ENCODE data around the gene ROCK1.
"Not testable (repeated sequence)": the region's sequence is repeated elsewhere in the genome, so short reads cannot be mapped to it uniquely, and the experiment has no call there.

Gene ROCK1

DNA sequence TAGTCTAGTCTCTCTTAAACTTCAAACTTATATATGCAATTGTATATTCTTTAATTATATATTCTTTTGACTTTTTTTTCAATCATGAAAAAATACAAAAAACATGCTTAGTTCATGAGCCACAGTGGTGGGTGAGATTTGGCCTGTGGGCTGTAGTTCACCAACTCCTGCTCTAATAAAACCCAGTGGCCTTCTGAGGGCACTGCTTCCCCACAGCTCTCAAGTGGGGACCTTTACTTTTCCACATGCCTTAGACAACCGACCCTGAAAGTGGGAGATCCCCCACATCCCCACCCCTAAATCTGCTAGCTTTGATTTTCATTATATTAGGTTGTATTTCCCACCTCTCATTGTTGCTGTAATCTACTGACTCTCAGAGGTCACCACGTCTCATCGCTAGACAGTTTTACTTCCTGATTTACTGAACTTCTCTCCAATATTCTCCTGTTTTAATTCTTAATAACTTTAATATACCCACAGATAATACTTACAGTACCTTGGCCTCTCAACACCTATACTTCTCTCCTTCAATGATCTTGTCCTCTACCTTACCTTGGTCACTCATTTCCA, 57.3 kb downstream of the ROCK1 start:
- no peak for DNase-seq (ENCODE audit: low read depth in 2 of 2)

DNA sequence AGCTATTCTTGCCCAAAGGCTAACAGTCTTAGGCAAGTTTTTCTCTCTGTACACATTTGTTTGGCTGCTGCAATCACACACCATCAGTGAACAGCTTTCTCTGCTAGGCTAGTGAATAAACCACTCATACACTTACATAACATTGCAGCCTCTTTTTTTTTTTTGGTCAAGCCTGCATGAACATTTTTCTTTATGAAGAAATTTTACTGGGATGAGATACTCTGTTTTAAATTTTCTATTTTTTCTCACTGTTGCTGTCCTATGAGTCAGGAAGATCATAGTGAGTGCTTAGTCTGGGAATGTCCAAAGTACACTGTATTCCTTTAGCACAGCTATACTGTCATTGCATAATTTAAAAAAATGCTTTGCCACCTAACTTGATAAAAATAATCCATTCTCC, 58.5 kb downstream of the ROCK1 start:
- DNase-seq (ENCODE audit: low read depth in 2 of 2): no peak

- DNase-seq (ENCODE audit: low read depth in 2 of 2): no peak
Measured at GRCh38 chr18:21052385-21052784, 59.2 kb downstream of the ROCK1 start.

DNA sequence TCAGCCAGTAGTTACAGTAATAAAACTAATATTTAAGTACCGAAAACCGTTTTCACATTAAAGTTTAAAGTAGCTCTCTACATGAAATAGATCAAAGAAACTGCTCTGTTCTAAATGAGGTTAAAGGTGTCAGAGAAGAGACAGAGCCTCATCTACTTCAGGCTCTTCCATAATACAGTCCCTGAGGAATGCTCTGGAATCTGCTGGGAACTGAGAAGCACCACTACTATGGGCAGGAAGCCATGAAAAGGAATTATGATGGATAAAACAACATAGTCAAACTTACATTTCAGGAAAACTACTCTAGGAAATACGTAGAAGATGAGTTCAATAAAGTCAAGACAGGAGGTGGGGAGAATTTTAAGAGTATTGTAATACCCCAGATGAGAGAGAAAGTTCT, 60.0 kb downstream of the ROCK1 start:
- DNase-seq (ENCODE audit: low read depth in 2 of 2): no peak

DNA sequence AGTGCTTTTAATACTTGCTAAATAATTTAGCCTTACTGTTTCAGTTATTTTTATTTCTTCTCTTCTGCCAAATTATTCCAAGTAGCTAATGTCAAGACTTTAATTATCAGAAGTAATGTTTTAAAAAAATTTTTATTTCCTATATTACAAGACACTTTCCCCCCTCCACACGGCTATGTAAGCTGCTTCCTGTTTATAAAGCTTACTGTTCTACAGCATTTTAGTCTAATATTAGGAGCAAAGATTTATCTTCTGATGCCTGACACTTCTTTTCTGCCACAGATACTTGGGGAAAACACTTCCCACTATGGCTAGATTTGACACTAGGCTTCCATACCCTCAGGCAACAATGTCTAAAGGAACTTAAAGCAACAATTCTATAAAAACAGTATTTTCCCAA, 62.3 kb downstream of the ROCK1 start:
- no peak for DNase-seq (ENCODE audit: low read depth in 2 of 2)

DNA sequence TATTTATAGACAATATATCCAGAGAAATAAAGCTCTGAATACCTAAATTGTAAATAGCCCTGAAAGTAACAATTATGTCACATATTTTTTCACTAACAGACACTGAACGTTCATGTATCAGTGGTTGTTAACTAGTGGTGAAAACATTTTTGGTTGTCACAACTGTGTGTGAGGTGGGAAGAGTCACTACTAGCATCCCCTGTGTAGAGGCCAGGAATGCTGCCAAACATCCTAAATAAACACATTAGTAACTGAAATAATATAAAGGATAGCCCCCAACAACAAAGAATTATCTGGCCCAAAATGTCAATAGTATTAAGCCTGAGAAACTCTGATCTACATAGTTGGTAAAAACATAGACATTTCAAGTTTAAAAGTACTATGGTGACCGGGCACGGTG, 64.5 kb downstream of the ROCK1 start:
- no peak for DNase-seq (ENCODE audit: low read depth in 2 of 2)

DNA sequence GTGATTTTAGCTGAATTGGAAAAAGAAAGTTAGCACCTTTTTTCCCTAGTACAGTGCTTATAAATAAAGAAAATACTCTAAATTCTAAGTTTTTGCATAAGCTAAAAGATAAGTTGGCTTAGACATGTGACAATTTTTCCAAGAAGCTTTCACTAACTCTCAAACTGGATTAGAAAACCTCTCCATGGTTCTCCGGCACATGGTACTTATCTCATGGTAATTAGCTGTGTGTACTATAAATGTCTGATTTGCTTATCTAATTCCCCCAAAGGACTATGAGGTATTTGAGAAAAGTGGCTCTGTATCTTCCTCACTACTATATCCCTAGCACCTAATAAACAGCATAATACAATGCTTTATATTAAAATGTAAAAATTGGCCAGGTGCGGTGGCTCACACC, 71.1 kb downstream of the ROCK1 start:
- DNase-seq (ENCODE audit: low read depth in 2 of 2): no peak

- no peak for DNase-seq (ENCODE audit: low read depth in 2 of 2)
Measured at GRCh38 chr18:21038201-21038600, 73.4 kb downstream of the ROCK1 start.

DNA sequence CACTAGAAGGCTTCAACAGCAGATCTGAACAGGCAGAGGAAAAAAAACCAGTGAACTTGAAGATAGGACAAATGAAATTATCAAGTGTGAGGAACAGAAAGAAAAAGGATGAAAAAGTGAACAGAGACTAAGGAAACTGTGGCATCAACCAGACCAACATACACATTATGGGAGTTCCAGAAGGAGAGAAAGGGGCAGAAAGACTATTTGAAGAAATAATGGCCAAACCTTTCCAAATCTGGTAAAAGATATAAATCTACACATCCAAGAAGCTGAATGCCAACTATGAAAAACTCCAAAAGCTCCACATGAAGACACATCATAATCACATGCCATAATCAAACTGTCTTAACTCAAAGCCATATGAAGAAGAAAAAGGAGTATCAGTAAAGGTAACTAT, 79.8 kb downstream of the ROCK1 start:
- no peak for DNase-seq (ENCODE audit: low read depth in 2 of 2)

DNA sequence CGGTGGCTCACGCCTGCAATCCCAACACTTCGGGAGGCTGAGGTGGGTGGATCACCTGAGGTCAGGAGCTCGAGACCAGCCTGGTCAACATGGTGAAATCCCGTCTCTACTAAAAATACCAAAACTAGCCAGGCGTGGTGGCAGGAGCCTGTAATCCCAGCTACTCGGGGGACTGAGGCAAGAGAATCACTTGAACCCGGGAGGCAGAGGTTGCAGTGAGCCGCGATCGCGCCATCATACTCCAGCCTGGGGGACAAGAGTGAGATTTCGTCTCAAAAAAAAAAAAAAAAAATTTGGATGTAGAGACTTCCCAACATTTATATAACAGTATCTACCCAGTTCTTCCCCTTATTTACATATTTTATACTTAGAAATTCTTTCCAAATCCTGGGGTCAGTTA, 93.4 kb downstream of the ROCK1 start:
- DNase-seq (ENCODE audit: low read depth in 2 of 2): not testable (repeated sequence)

- DNase-seq (ENCODE audit: low read depth in 2 of 2): no peak
Measured at GRCh38 chr18:21012308-21012707, 99.3 kb downstream of the ROCK1 start.

DNA sequence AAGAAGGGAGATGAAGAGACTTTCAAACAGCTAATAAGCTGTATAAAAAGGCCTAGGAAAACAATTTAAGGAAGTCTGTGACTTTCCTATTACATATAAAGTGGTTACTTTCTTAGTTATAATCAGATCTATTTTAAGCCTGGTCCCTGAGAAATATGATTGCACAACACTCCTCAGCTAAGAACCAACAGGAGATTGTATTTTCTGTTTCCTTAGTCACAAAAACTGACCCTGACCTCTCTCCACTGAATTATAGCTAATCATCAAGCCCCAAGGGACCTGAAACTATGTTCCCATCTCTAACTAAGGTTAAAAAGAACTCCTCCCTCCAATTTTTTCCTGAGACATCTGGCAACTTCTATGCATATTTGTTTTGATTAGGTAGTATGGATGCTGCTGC, 106.9 kb downstream of the ROCK1 start:
- no peak for DNase-seq (ENCODE audit: low read depth in 2 of 2)

GRCh38 chr18:21000667-21001066, 110.9 kb downstream of the ROCK1 start:
- no peak for DNase-seq (ENCODE audit: low read depth in 2 of 2)

GRCh38 chr18:20997371-20997770, 114.2 kb downstream of the ROCK1 start:
- DNase-seq (ENCODE audit: low read depth in 2 of 2): no peak

- no peak for DNase-seq (ENCODE audit: low read depth in 2 of 2)
Measured at GRCh38 chr18:20996418-20996817, 115.2 kb downstream of the ROCK1 start.

DNA sequence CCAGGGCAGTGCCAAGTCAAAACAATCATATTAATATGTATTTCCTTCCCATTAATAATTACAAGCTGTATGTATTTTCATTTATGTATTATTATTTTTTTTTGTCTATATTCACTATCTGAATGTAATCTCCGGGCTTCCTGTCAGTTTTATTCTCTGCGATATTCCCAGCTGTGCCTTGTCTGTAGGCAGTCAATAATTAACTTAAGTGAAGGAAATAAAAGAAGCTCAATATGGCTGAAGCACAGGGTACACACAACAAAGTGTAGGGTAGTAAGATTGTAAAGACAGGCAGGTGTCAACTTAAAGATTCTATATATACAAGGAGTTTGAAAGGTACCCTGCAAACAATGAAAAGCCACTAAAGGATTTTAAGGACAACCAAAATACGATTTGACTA, 122.9 kb downstream of the ROCK1 start:
- no peak for DNase-seq (ENCODE audit: low read depth in 2 of 2)

DNA sequence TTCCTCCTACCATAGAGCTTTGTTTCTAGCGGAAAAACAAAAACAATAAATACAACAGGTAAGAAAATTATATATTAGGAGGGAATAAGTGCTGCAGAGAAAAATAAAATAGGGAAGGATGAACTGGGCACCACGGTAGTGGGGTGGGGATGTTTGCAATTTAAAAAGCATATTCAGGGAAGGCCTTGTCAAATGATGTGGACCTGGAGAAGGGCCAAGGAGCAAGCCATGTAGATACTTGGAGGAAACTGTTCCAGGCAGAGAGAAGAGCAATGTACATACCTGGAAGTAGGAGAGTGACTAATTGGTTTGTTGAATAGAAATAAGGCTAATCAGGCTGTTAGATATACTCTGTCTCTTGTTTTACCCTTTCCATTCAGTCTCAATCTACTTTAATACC, 136.5 kb downstream of the ROCK1 start:
- no peak for DNase-seq (ENCODE audit: low read depth in 2 of 2)

- no peak for DNase-seq (ENCODE audit: low read depth in 2 of 2)
Measured at GRCh38 chr18:20971886-20972267, 139.7 kb downstream of the ROCK1 start.

- no peak for DNase-seq (ENCODE audit: low read depth in 2 of 2)
Measured at GRCh38 chr18:20966795-20967194, 144.8 kb downstream of the ROCK1 start.

GRCh38 chr18:20963027-20963426, 148.6 kb downstream of the ROCK1 start:
- DNase-seq (ENCODE audit: low read depth in 2 of 2): no peak

DNA sequence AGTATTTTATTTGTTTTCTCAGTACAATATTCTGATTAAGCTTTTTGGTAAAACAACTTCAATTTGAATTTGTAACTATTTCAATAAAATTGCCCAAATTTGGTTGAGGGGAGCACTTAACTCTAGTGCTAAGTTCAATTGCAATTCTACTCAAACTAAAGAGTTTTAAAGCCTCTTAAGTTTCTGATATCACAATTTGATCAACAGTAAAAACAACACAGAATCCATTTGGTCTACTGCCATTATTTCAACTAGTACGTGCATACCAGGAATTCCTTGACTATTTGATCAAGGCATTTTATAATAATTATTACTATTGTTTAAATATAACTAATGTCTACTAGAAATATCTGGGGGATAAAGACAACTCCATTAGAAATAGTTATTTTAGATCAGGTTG, 150.9 kb downstream of the ROCK1 start:
- DNase-seq (ENCODE audit: low read depth in 2 of 2): no peak

DNA sequence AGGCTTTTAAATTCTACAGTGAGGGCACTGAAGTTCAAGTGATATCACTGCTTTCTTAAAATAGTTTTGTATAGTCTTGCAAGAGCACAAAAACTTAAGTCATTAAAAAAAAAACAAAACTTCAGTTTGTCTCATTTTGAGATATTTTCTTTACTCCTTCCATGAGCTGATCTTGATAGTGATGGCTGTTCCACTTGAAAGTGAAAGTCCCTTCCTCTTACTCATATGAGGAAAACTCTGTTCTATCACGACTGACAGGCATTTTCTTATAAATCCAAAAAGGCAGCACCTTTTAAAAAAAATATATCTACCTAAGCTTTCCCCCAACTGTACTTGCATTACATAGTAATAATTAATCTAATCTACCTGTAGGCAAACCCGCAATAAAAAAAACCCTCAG, 160.8 kb downstream of the ROCK1 start:
- DNase-seq (ENCODE audit: low read depth in 2 of 2): not testable (repeated sequence)
